Neural cell (in vitro differentiated cells): ENCODE data around the gene PTK7. TPM values are rescaled to one million over a fixed set of nuclear protein-coding genes. Genes with fewer than 3 reads are reported as not detected.

ENCODE experiments used
- H2AFZ ChIP-seq: fragments of 200-600, 300-800 bp; sonication (generic), shearing (Covaris generic); 2 replicates; pipeline ENCODE4 v1.6.0; 2014; ENCODE audit warnings: low read depth, mild to moderate bottlenecking, antibody characterized with exemption, low read length, moderate library complexity
- H3F3A ChIP-seq: fragments of 200-600 bp; shearing (Covaris generic); 2 replicates; pipeline ENCODE4 v1.6.1; 2016; ENCODE audit warnings: mild to moderate bottlenecking, moderate library complexity, mixed read lengths, antibody characterized with exemption, low read length; ENCODE audit not compliant: insufficient read depth, poor library complexity, severe bottlenecking
- H3K27ac ChIP-seq: fragments of 200-600, 300-800 bp; sonication (generic), shearing (Covaris generic); 2 replicates; pipeline ENCODE4 v1.5.1; 2014; ENCODE audit warnings: mild to moderate bottlenecking, low read length, moderate library complexity
- H3K27me3 ChIP-seq: fragments of 300-800, 200-600 bp; sonication (generic), shearing (Covaris generic); 2 replicates; pipeline ENCODE4 v1.6.0; 2014; ENCODE audit warnings: mild to moderate bottlenecking, low read depth, low read length, moderate library complexity; ENCODE audit not compliant: insufficient read depth
- H3K36me3 ChIP-seq: fragments of 300-800, 200-600 bp; sonication (generic), shearing (Covaris generic); 2 replicates; pipeline ENCODE4 v1.5.1; 2014; ENCODE audit warnings: mild to moderate bottlenecking, antibody characterized with exemption, low read length, moderate library complexity; ENCODE audit not compliant: insufficient read depth
- H3K4me2 ChIP-seq: fragments of 300-800, 200-600 bp; sonication (generic), shearing (Covaris generic); 2 replicates; pipeline ENCODE4 v1.6.0; 2014; ENCODE audit warnings: mild to moderate bottlenecking, low read length
- H3K4me3 ChIP-seq: fragments of 300-800, 200-600 bp; sonication (generic), shearing (Covaris generic); 2 replicates; pipeline ENCODE4 v1.5.1; 2014; ENCODE audit warnings: mild to moderate bottlenecking, low read length, moderate library complexity
- H3K79me2 ChIP-seq: fragments of 200-600 bp; shearing (Covaris generic); replicated peaks from 2 replicates; pipeline ENCODE4 v1.6.0; 2014; ENCODE audit warnings: mild to moderate bottlenecking, low read length, moderate library complexity; ENCODE audit not compliant: insufficient read depth
- H3K9ac ChIP-seq: fragments of 300-800, 200-600 bp; sonication (generic), shearing (Covaris generic); 2 replicates; pipeline ENCODE4 v1.6.1; 2016; ENCODE audit warnings: mild to moderate bottlenecking, low read length, mixed read lengths
- H3K9me2 ChIP-seq: fragments of 200-600 bp; shearing (Covaris generic); 2 replicates; pipeline ENCODE4 v1.6.1; 2016; ENCODE audit warnings: mild to moderate bottlenecking, low read length, mixed read lengths; ENCODE audit not compliant: insufficient read depth
- H3K9me3 ChIP-seq: fragments of 200-600, 300-800 bp; sonication (generic), shearing (Covaris generic); 2 replicates; pipeline ENCODE4 v1.6.1; 2016; ENCODE audit warnings: mild to moderate bottlenecking, mixed run types, low read length, moderate library complexity, mixed read lengths
- H4K20me1 ChIP-seq: fragments of 200-600 bp; shearing (Covaris generic); 2 replicates; pipeline ENCODE4 v1.6.1; 2016; ENCODE audit warnings: mild to moderate bottlenecking, mixed run types; ENCODE audit not compliant: insufficient read depth
- EP300 ChIP-seq: fragments of 450-650 bp; conservative IDR thresholded peaks from 2 replicates; pipeline ENCODE4 v1.6.1; 2014; ENCODE audit warnings: antibody characterized with exemption, mild to moderate bottlenecking, moderate library complexity; ENCODE audit not compliant: poor library complexity, severe bottlenecking
- EZH2 ChIP-seq: fragments of 200-600, 300-800 bp; shearing (Covaris generic), sonication (generic); IDR thresholded peaks from 2 replicates; pipeline ENCODE4 v1.6.1; 2014; ENCODE audit warnings: antibody characterized with exemption, low read length, borderline replicate concordance, mild to moderate bottlenecking; ENCODE audit not compliant: insufficient read depth, poor library complexity, severe bottlenecking
- MXI1 ChIP-seq: fragments of 450-650 bp; conservative IDR thresholded peaks from 2 replicates; pipeline ENCODE4 v1.6.1; 2014; ENCODE audit warnings: antibody characterized with exemption, mild to moderate bottlenecking; ENCODE audit not compliant: poor library complexity, severe bottlenecking
- POLR2AphosphoS5 ChIP-seq: IDR thresholded peaks from 2 replicates; pipeline ENCODE4 v1.6.1; 2012
- RAD21 ChIP-seq: fragments of 450-650 bp; conservative IDR thresholded peaks from 2 replicates; pipeline ENCODE4 v1.6.1; 2014; ENCODE audit warnings: antibody characterized with exemption, mild to moderate bottlenecking, moderate library complexity
- SMC3 ChIP-seq: fragments of 450-650 bp; conservative IDR thresholded peaks from 2 replicates; pipeline ENCODE4 v1.6.1; 2014; ENCODE audit warnings: antibody characterized with exemption, mild to moderate bottlenecking, moderate library complexity; ENCODE audit not compliant: poor library complexity
- TAF1 ChIP-seq: IDR thresholded peaks from 2 replicates; pipeline ENCODE4 v1.6.1; 2012; ENCODE audit warnings: low read depth
- polyA plus RNA-seq: library from polyadenylated mRNA; depleted of rRNA; stranded (reverse); fragments of >200 nt; gene quantifications from 2 replicates; pipeline ENCODE4 v1.2.3, GENCODE V29; 2014
- TF ChIP-seq, protein P1 (sequence below): IDR thresholded peaks from 2 replicates; pipeline ENCODE4 v1.6.1; 2012; ENCODE audit warnings: borderline replicate concordance
- TF ChIP-seq, protein P2 (sequence below): fragments of 450-650 bp; IDR thresholded peaks from 2 replicates; pipeline ENCODE4 v1.5.1; 2014; ENCODE audit warnings: antibody characterized with exemption, mild to moderate bottlenecking, moderate library complexity; ENCODE audit not compliant: poor library complexity, severe bottlenecking

Gene PTK7
- polyA plus RNA-seq, 1 donor from 2014 or later, result 32.5 TPM

DNA sequence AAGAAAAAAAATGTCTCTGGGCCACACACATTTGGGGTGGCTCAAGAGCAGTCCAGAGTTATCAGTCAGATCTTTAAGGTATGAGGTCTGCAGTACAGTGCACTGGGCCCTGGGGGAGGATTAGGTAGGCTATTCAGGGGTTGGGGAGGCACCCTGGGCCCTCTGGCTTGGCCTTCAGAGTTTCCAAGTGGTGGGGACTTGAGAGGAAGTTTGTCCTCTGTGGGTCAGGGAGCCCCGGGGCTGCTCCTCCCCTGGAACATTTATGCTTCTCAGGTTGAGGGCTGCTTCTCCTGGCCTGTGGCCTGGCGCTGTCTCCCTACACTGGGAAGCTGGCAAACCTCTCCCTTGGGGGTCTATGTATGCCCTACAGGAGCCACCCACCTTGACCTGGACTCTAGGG lies 46.0 kb downstream of the PTK7 start:
- Histone ChIP-seq H3K4me2 (no peak overlapping the region), H3K4me3 (no peak overlapping the region), H4K20me1 (no peaks in the 10 kb centered on the region), H3F3A (no peaks in the 10 kb centered on the region), H3K9me2 (no peaks in the 10 kb centered on the region), H3K36me3 (no peaks in the 10 kb centered on the region), H3K27ac (no peak overlapping the region), H3K9me3 (no peaks in the 10 kb centered on the region), H2AFZ (no peak overlapping the region), H3K9ac (no peak overlapping the region), H3K79me2 (no peaks in the 10 kb centered on the region), H3K27me3 (no peaks in the 10 kb centered on the region)
- no peak for TF ChIP-seq TAF1
- no peak for TF ChIP-seq POLR2AphosphoS5
- TF ChIP-seq, protein P1, sequence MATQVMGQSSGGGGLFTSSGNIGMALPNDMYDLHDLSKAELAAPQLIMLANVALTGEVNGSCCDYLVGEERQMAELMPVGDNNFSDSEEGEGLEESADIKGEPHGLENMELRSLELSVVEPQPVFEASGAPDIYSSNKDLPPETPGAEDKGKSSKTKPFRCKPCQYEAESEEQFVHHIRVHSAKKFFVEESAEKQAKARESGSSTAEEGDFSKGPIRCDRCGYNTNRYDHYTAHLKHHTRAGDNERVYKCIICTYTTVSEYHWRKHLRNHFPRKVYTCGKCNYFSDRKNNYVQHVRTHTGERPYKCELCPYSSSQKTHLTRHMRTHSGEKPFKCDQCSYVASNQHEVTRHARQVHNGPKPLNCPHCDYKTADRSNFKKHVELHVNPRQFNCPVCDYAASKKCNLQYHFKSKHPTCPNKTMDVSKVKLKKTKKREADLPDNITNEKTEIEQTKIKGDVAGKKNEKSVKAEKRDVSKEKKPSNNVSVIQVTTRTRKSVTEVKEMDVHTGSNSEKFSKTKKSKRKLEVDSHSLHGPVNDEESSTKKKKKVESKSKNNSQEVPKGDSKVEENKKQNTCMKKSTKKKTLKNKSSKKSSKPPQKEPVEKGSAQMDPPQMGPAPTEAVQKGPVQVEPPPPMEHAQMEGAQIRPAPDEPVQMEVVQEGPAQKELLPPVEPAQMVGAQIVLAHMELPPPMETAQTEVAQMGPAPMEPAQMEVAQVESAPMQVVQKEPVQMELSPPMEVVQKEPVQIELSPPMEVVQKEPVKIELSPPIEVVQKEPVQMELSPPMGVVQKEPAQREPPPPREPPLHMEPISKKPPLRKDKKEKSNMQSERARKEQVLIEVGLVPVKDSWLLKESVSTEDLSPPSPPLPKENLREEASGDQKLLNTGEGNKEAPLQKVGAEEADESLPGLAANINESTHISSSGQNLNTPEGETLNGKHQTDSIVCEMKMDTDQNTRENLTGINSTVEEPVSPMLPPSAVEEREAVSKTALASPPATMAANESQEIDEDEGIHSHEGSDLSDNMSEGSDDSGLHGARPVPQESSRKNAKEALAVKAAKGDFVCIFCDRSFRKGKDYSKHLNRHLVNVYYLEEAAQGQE, result no peak
- TF ChIP-seq EZH2, result no peak
- no peak for TF ChIP-seq SMC3
- TF ChIP-seq MXI1, result no peak
- TF ChIP-seq EP300, result no peak
- TF ChIP-seq, protein P2, sequence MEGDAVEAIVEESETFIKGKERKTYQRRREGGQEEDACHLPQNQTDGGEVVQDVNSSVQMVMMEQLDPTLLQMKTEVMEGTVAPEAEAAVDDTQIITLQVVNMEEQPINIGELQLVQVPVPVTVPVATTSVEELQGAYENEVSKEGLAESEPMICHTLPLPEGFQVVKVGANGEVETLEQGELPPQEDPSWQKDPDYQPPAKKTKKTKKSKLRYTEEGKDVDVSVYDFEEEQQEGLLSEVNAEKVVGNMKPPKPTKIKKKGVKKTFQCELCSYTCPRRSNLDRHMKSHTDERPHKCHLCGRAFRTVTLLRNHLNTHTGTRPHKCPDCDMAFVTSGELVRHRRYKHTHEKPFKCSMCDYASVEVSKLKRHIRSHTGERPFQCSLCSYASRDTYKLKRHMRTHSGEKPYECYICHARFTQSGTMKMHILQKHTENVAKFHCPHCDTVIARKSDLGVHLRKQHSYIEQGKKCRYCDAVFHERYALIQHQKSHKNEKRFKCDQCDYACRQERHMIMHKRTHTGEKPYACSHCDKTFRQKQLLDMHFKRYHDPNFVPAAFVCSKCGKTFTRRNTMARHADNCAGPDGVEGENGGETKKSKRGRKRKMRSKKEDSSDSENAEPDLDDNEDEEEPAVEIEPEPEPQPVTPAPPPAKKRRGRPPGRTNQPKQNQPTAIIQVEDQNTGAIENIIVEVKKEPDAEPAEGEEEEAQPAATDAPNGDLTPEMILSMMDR, result no peak
- no peak for TF ChIP-seq RAD21

DNA sequence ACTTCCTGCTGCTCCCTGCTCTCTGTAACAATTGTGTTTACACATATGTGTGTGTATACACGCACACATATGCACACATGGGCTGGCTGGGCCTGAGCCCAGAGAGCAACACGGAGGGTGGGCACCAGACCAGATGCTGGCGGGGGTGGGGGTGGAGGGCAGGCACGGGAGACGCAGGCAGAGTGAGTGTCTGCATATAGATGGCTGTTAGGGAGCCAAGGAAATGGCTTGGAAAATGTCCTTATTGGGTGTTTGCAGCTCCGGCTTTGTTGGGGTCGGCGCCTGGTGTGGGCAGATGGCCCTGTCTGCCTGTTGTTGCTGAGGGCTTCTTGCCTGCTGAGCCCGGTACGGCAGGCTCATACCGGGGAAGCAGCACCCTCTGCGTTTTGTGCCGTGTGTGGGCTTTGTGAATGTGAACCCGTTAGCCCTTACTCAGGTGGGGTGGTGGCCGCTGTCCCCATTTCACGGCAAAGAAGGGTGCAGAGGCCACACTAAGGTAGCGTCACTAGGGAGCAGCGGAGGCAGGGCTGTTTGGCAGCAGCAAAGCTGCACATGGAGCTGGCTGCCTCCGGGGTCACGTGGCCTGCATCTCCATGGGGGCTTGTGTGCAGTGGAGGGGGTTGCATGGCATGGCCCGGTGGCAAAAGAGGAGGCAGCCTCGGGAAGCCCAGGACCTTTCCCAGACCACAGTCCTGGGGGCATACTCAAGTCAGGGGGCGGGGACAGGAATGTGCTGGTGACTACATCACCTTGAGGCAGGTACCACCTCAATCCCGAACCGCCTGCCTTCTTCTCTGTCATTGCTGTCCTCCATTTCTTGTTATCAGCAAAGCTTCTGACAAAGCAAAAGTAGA lies 47.6 kb downstream of the PTK7 start:
- Histone ChIP-seq H3K4me3 (no peak overlapping the region), H3K4me2 (no peak overlapping the region), H3K9me3 (no peaks in the 10 kb centered on the region), H4K20me1 (no peaks in the 10 kb centered on the region), H3K27me3 (no peaks in the 10 kb centered on the region), H3K79me2 (no peaks in the 10 kb centered on the region), H3K36me3 (no peaks in the 10 kb centered on the region), H3F3A (no peaks in the 10 kb centered on the region), H3K9me2 (no peaks in the 10 kb centered on the region), H3K27ac (no peak overlapping the region), H2AFZ (no peak overlapping the region), H3K9ac (no peak overlapping the region)
- TF ChIP-seq RAD21 (no peak), MXI1 (no peak), EP300 (no peak), TAF1 (no peak), SMC3 (no peak), EZH2 (no peak), POLR2AphosphoS5 (no peak)
- TF ChIP-seq, protein P2, result no peak
- TF ChIP-seq, protein P1, result no peak
